ENCODE results near the gene HTR1A.

HTR1A gene

DNA sequence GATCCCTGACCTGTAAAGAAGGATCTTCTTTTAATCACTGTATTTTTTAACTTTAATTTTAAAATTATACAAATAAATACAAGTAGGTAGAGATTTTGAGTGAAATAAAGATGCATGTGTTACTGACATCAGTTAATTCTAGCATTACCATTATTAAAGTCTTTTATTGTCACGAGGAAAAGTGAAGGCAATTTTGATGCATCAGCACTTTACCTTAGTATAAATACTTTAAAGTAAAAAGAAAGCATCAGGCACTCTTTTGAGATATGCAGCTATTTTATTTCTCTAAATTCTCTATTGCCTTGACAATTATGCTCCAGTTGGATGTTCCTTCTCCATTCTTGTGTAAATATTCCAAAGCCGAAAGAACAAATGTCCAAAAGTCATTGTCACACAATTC is 4.6 kb downstream of the HTR1A start:
- in situ Hi-C loops (cut with MboI; ENCODE audit: low sequenced_read_pairs, unreplicated experiment): loop anchor here (25.0 kb wide), 2 partner anchors 570 to 820 kb away; no protein-coding TSS in a partner anchor
- no peak for DNase-seq (ENCODE audit: low spot score)
- TF ChIP-seq, protein P1, sequence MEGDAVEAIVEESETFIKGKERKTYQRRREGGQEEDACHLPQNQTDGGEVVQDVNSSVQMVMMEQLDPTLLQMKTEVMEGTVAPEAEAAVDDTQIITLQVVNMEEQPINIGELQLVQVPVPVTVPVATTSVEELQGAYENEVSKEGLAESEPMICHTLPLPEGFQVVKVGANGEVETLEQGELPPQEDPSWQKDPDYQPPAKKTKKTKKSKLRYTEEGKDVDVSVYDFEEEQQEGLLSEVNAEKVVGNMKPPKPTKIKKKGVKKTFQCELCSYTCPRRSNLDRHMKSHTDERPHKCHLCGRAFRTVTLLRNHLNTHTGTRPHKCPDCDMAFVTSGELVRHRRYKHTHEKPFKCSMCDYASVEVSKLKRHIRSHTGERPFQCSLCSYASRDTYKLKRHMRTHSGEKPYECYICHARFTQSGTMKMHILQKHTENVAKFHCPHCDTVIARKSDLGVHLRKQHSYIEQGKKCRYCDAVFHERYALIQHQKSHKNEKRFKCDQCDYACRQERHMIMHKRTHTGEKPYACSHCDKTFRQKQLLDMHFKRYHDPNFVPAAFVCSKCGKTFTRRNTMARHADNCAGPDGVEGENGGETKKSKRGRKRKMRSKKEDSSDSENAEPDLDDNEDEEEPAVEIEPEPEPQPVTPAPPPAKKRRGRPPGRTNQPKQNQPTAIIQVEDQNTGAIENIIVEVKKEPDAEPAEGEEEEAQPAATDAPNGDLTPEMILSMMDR (IDR thresholded peaks at IDR 0.05; ENCODE audit: borderline replicate concordance, control extremely low read depth, extremely low read depth, insufficient read depth, missing control alignments): no peak

DNA sequence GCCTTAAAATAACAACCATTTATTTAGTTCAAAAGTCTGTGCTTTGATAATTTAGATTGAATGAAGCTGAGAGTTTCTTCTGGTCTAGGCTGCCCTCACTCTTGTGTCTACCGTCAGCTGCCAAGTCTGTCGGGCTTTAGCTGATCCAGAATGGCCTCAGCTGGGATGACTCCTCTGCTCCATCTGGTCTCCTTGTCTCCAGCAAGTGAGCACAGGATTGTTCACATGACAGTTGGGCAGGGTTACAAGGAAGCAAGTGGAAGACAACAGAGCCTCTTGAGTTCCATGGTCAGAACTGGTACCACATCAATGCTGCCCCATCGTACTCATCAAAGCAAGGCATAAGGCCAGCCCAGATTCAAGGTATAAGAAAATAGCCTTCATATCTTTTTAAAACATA is 9.0 kb downstream of the HTR1A start:
- in situ Hi-C loops (cut with MboI; ENCODE audit: low sequenced_read_pairs, unreplicated experiment): loop anchor here (25.0 kb wide), 2 partner anchors 566 to 816 kb away; no protein-coding TSS in a partner anchor
- TF ChIP-seq, protein P1 (IDR thresholded peaks at IDR 0.05; ENCODE audit: borderline replicate concordance, control extremely low read depth, extremely low read depth, insufficient read depth, missing control alignments): no peak
- no peak for DNase-seq (ENCODE audit: low spot score)

DNA sequence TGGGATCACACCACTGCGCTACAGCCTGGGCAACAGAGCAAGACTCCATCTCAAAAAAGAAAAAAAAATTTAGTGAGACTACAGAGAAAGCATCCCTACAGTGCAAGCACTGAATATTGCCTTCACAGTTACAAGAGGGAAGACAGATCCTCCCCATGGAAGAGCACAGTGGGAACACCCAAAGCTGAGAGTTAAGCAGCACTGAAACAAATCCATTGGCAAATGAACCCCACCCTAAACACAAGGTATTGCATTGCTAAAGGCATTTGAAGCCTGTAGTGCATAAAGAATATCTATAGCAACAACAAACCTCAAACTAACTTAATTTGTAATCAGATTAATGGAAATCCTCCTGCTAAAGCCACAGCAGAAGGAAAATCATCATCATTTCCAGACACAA is 27.1 kb downstream of the HTR1A start:
- no peak for DNase-seq (ENCODE audit: low spot score)
- TF ChIP-seq, protein P1 (IDR thresholded peaks at IDR 0.05; ENCODE audit: borderline replicate concordance, control extremely low read depth, extremely low read depth, insufficient read depth, missing control alignments): no peak
- in situ Hi-C loops (cut with MboI; ENCODE audit: low sequenced_read_pairs, unreplicated experiment): no loop called here

GRCh38 chr5:63931836-63932235 is 30.4 kb downstream of the HTR1A start:
- in situ Hi-C loops (cut with MboI; ENCODE audit: low sequenced_read_pairs, unreplicated experiment): no loop called here
- no peak for DNase-seq (ENCODE audit: low spot score)
- TF ChIP-seq, protein P1 (IDR thresholded peaks at IDR 0.05; ENCODE audit: borderline replicate concordance, control extremely low read depth, extremely low read depth, insufficient read depth, missing control alignments): no peak

- in situ Hi-C loops (cut with MboI; ENCODE audit: low sequenced_read_pairs, unreplicated experiment): no loop called here
- TF ChIP-seq, protein P1 (IDR thresholded peaks at IDR 0.05; ENCODE audit: borderline replicate concordance, control extremely low read depth, extremely low read depth, insufficient read depth, missing control alignments): no peak
- DNase-seq (ENCODE audit: low spot score): no peak
These were observed 33.8 kb downstream of the HTR1A start for GRCh38 chr5:63928451-63928850.

DNA sequence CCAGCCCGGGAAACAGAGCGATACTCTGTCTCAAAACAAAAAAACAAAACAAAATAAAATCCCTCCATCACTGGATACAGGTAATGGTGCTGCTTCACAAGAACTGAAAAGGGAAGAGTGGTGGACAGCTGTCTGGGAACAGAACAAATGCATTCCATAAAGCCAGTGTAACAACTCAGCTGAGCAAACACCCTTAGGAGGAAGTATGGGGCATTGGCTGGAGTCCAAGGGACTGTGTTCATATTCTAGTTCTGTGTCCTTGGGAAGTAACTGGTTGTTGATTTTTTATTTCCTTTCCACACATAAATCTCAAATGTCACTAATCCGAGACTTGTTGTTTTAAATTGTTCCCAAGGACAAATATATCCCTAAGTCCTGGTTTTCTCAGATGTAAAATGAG is 38.3 kb downstream of the HTR1A start:
- no peak for DNase-seq (ENCODE audit: low spot score)
- in situ Hi-C loops (cut with MboI; ENCODE audit: low sequenced_read_pairs, unreplicated experiment): no loop called here
- TF ChIP-seq, protein P1 (IDR thresholded peaks at IDR 0.05; ENCODE audit: borderline replicate concordance, control extremely low read depth, extremely low read depth, insufficient read depth, missing control alignments): no peak
